Measurements from ENCODE around the gene MIPOL1.
A peak's percentile ranks its signal among the peaks of the same experiment; 100 is the strongest.

Gene MIPOL1

GRCh38 chr14:37272569-37272968, 74.8 kb downstream of the MIPOL1 start (continued):
- TF ChIP-seq ZNF558 (tag by site-specific recombination; IDR thresholded peaks at IDR 0.05) (no peak), ZNF571 (tag by site-specific recombination; IDR thresholded peaks at IDR 0.05) (no peak), ZNF266 (tag by site-specific recombination; IDR thresholded peaks at IDR 0.05; ENCODE audit: low read depth) (no peak), ZNF624 (tag by site-specific recombination; IDR thresholded peaks at IDR 0.05) (no peak)
- TF ChIP-seq, protein P1, sequence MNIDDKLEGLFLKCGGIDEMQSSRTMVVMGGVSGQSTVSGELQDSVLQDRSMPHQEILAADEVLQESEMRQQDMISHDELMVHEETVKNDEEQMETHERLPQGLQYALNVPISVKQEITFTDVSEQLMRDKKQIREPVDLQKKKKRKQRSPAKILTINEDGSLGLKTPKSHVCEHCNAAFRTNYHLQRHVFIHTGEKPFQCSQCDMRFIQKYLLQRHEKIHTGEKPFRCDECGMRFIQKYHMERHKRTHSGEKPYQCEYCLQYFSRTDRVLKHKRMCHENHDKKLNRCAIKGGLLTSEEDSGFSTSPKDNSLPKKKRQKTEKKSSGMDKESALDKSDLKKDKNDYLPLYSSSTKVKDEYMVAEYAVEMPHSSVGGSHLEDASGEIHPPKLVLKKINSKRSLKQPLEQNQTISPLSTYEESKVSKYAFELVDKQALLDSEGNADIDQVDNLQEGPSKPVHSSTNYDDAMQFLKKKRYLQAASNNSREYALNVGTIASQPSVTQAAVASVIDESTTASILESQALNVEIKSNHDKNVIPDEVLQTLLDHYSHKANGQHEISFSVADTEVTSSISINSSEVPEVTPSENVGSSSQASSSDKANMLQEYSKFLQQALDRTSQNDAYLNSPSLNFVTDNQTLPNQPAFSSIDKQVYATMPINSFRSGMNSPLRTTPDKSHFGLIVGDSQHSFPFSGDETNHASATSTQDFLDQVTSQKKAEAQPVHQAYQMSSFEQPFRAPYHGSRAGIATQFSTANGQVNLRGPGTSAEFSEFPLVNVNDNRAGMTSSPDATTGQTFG (tag by site-specific recombination; IDR thresholded peaks at IDR 0.05; ENCODE audit: borderline replicate concordance) = no peak

DNA sequence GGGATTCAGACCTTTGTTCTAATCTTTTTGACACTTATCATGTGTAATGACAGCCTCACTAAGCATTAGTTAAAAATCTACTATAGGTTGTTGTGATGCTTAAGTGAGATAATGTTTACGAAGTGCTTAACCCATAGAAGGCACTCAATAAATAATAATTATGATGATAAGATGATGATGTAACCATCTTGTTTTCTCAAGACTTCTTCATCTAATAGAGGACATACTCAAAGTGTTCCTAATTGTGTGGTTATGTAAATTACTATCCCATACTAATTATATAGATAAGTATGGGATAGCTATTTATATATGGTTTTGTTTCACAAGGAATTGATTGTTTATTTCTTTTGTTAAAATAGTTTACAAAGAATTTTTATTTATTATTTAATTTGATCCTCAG, 76.9 kb downstream of the MIPOL1 start:
- H3K36me3 ChIP-seq (ENCODE audit: control insufficient read depth in 2 of 2, insufficient read depth in 1 of 2, low read length in 2 of 2) = peaks cover 0 to 4% of the 10 kb centered on the region in 2 experiments; a peak in 2 of 3 replicates

GRCh38 chr14:37275963-37276362, 78.2 kb downstream of the MIPOL1 start:
- TF ChIP-seq ZNF133 (tag by site-specific recombination; IDR thresholded peaks at IDR 0.05) (no peak), ZNF837 (tag by site-specific recombination; IDR thresholded peaks at IDR 0.05) (no peak), ZNF624 (tag by site-specific recombination; IDR thresholded peaks at IDR 0.05) (no peak), ZNF48 (tag by site-specific recombination; IDR thresholded peaks at IDR 0.05) (no peak), GLIS1 (tag by site-specific recombination; IDR thresholded peaks at IDR 0.05) (no peak), ZNF610 (tag by site-specific recombination; IDR thresholded peaks at IDR 0.05; ENCODE audit: borderline replicate concordance) (no peak), ZNF639 (tag by site-specific recombination; IDR thresholded peaks at IDR 0.05) (no peak), ZNF266 (tag by site-specific recombination; IDR thresholded peaks at IDR 0.05; ENCODE audit: low read depth) (no peak), ZFHX2 (tag by site-specific recombination; conservative IDR thresholded peaks at IDR 0.05) (no peak)
- TF ChIP-seq, protein P2, sequence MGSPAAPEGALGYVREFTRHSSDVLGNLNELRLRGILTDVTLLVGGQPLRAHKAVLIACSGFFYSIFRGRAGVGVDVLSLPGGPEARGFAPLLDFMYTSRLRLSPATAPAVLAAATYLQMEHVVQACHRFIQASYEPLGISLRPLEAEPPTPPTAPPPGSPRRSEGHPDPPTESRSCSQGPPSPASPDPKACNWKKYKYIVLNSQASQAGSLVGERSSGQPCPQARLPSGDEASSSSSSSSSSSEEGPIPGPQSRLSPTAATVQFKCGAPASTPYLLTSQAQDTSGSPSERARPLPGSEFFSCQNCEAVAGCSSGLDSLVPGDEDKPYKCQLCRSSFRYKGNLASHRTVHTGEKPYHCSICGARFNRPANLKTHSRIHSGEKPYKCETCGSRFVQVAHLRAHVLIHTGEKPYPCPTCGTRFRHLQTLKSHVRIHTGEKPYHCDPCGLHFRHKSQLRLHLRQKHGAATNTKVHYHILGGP (tag by site-specific recombination; IDR thresholded peaks at IDR 0.05) = no peak
- ChIA-PET POLR2A (no interaction called here), CTCF (no interaction called here)
- Histone ChIP-seq H3K9me3 (ENCODE audit: control insufficient read depth, insufficient read depth, low read depth, low read length) (no peaks in the 10 kb centered on the region), H3K4me1 (ENCODE audit: control insufficient read depth, insufficient read depth, low read length) (no peaks in the 10 kb centered on the region), H3K4me3 (ENCODE audit: low read depth, low read length) (no peak overlapping the region), H3K36me3 (ENCODE audit: control insufficient read depth in 2 of 2, insufficient read depth in 1 of 2, low read length in 2 of 2) (no peaks in the 10 kb centered on the region; a peak in 1 of 3 replicates), H3K27ac (ENCODE audit: extremely low read depth, low read depth, low read length) (no peak overlapping the region)

More for the DNA sequence above, 76.9 kb downstream of the MIPOL1 start:
- no peaks in the 10 kb centered on the region for H3K9me3 ChIP-seq (ENCODE audit: control insufficient read depth, insufficient read depth, low read depth, low read length)
- no peaks in the 10 kb centered on the region for H3K4me1 ChIP-seq (ENCODE audit: control insufficient read depth, insufficient read depth, low read length)
- H3K4me3 ChIP-seq (ENCODE audit: low read depth, low read length) = no peak overlapping the region
- POLR2A ChIA-PET = no interaction called here
- TF ChIP-seq SCRT1 (tag by site-specific recombination; IDR thresholded peaks at IDR 0.05; ENCODE audit: borderline replicate concordance) (no peak), ZNF335 (tag by site-specific recombination; conservative IDR thresholded peaks at IDR 0.05) (no peak), ZNF664 (tag by site-specific recombination; IDR thresholded peaks at IDR 0.05) (0 out of 2 replicates have a peak, but pooled peaks have one; percentile 10), GLIS2 (tag by site-specific recombination; IDR thresholded peaks at IDR 0.05) (no peak)
- TF ChIP-seq, protein P3, sequence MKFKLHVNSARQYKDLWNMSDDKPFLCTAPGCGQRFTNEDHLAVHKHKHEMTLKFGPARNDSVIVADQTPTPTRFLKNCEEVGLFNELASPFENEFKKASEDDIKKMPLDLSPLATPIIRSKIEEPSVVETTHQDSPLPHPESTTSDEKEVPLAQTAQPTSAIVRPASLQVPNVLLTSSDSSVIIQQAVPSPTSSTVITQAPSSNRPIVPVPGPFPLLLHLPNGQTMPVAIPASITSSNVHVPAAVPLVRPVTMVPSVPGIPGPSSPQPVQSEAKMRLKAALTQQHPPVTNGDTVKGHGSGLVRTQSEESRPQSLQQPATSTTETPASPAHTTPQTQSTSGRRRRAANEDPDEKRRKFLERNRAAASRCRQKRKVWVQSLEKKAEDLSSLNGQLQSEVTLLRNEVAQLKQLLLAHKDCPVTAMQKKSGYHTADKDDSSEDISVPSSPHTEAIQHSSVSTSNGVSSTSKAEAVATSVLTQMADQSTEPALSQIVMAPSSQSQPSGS (tag by site-specific recombination; IDR thresholded peaks at IDR 0.05; ENCODE audit: low read depth) = peak; percentile 51; the same call in 1 of the 2 replicates
- CTCF ChIA-PET = interaction anchor here (0.7 kb wide), 1 partner anchor 312 kb away, joined by 3 read pairs; no protein-coding TSS in a partner anchor
- no peak overlapping the region for H3K27ac ChIP-seq (ENCODE audit: extremely low read depth, low read depth, low read length)
